Measurements from ENCODE around the gene TLX1. TPM values are rescaled to one million over a fixed set of nuclear protein-coding genes. Genes with fewer than 3 reads are reported as not detected.

The TLX1 gene
- 0.16 and 0.33 TPM in 2 replicates for total RNA-seq
- long read RNA-seq, result 0 reads

GRCh38 chr10:101130984-101131961, at the start of gene TLX1:
TSS of gene TLX1 (plus strand) at chr10:101131300. CDS start at chr10:101131542, 242 bp downstream.
- no peak within 1 kb of the TSS for H3K27ac Mint-ChIP-seq (ENCODE audit: unreplicated experiment)
- peaks cover 98% of the 10 kb centered on the region for H3K27me3 Mint-ChIP-seq (ENCODE audit: low read depth)
- H3K36me3 Mint-ChIP-seq (ENCODE audit: low read depth), result no peaks in the 10 kb centered on the region
- H3K4me3 Mint-ChIP-seq, result peak within 1 kb of the TSS; percentile 62
- TF ChIP-seq CTCF (conservative IDR thresholded peaks at IDR 0.05), result no peak
- no peaks in the 10 kb centered on the region for H3K4me1 Mint-ChIP-seq
- no peaks in the 10 kb centered on the region for H3K9me3 Mint-ChIP-seq
- DNase-seq (ENCODE audit: low read depth, low spot score), result no peak

- Mint-ChIP-seq H3K9me3 (no peaks in the 10 kb centered on the region), H3K27ac (ENCODE audit: unreplicated experiment) (no peak overlapping the region), H3K27me3 (ENCODE audit: low read depth) (peaks cover 89% of the 10 kb centered on the region), H3K36me3 (ENCODE audit: low read depth) (no peaks in the 10 kb centered on the region), H3K4me1 (no peaks in the 10 kb centered on the region), H3K4me3 (no peak overlapping the region)
- no peak for DNase-seq (ENCODE audit: low read depth, low spot score)
- TF ChIP-seq CTCF (conservative IDR thresholded peaks at IDR 0.05), result no peak
These were observed 45.3 kb upstream of the TLX1 start for GRCh38 chr10:101085846-101086245.

GRCh38 chr10:101087376-101087775, 43.7 kb upstream of the TLX1 start:
- H3K9me3 Mint-ChIP-seq, result no peaks in the 10 kb centered on the region
- no peak for DNase-seq (ENCODE audit: low read depth, low spot score)
- H3K36me3 Mint-ChIP-seq (ENCODE audit: low read depth), result no peaks in the 10 kb centered on the region
- TF ChIP-seq CTCF (conservative IDR thresholded peaks at IDR 0.05), result no peak
- H3K27ac Mint-ChIP-seq (ENCODE audit: unreplicated experiment), result no peak overlapping the region
- no peaks in the 10 kb centered on the region for H3K4me1 Mint-ChIP-seq
- H3K27me3 Mint-ChIP-seq (ENCODE audit: low read depth), result peaks cover 91% of the 10 kb centered on the region
- H3K4me3 Mint-ChIP-seq, result no peak overlapping the region

GRCh38 chr10:101087965-101088364, 43.1 kb upstream of the TLX1 start:
- H3K9me3 Mint-ChIP-seq, result no peaks in the 10 kb centered on the region
- H3K4me1 Mint-ChIP-seq, result no peaks in the 10 kb centered on the region
- peaks cover 91% of the 10 kb centered on the region for H3K27me3 Mint-ChIP-seq (ENCODE audit: low read depth)
- DNase-seq (ENCODE audit: low read depth, low spot score), result no peak
- no peak for TF ChIP-seq CTCF (conservative IDR thresholded peaks at IDR 0.05)
- H3K27ac Mint-ChIP-seq (ENCODE audit: unreplicated experiment), result no peak overlapping the region
- no peaks in the 10 kb centered on the region for H3K36me3 Mint-ChIP-seq (ENCODE audit: low read depth)
- H3K4me3 Mint-ChIP-seq, result no peak overlapping the region

GRCh38 chr10:101089520-101090299, 41.4 kb upstream of the TLX1 start:
- no peak for TF ChIP-seq CTCF (conservative IDR thresholded peaks at IDR 0.05)
- Mint-ChIP-seq H3K36me3 (ENCODE audit: low read depth) (no peaks in the 10 kb centered on the region), H3K4me3 (no peak overlapping the region), H3K27me3 (ENCODE audit: low read depth) (peaks cover 86% of the 10 kb centered on the region), H3K27ac (ENCODE audit: unreplicated experiment) (no peak overlapping the region), H3K9me3 (no peaks in the 10 kb centered on the region), H3K4me1 (peaks cover 3% of the 10 kb centered on the region)
- DNase-seq (ENCODE audit: low read depth, low spot score), result no peak
